Measurements from ENCODE around the gene PUM1.
"Not testable (repeated sequence)": the region's sequence is repeated elsewhere in the genome, so short reads cannot be mapped to it uniquely, and the experiment has no call there.

PUM1 gene, protein sequence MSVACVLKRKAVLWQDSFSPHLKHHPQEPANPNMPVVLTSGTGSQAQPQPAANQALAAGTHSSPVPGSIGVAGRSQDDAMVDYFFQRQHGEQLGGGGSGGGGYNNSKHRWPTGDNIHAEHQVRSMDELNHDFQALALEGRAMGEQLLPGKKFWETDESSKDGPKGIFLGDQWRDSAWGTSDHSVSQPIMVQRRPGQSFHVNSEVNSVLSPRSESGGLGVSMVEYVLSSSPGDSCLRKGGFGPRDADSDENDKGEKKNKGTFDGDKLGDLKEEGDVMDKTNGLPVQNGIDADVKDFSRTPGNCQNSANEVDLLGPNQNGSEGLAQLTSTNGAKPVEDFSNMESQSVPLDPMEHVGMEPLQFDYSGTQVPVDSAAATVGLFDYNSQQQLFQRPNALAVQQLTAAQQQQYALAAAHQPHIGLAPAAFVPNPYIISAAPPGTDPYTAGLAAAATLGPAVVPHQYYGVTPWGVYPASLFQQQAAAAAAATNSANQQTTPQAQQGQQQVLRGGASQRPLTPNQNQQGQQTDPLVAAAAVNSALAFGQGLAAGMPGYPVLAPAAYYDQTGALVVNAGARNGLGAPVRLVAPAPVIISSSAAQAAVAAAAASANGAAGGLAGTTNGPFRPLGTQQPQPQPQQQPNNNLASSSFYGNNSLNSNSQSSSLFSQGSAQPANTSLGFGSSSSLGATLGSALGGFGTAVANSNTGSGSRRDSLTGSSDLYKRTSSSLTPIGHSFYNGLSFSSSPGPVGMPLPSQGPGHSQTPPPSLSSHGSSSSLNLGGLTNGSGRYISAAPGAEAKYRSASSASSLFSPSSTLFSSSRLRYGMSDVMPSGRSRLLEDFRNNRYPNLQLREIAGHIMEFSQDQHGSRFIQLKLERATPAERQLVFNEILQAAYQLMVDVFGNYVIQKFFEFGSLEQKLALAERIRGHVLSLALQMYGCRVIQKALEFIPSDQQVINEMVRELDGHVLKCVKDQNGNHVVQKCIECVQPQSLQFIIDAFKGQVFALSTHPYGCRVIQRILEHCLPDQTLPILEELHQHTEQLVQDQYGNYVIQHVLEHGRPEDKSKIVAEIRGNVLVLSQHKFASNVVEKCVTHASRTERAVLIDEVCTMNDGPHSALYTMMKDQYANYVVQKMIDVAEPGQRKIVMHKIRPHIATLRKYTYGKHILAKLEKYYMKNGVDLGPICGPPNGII

DNA sequence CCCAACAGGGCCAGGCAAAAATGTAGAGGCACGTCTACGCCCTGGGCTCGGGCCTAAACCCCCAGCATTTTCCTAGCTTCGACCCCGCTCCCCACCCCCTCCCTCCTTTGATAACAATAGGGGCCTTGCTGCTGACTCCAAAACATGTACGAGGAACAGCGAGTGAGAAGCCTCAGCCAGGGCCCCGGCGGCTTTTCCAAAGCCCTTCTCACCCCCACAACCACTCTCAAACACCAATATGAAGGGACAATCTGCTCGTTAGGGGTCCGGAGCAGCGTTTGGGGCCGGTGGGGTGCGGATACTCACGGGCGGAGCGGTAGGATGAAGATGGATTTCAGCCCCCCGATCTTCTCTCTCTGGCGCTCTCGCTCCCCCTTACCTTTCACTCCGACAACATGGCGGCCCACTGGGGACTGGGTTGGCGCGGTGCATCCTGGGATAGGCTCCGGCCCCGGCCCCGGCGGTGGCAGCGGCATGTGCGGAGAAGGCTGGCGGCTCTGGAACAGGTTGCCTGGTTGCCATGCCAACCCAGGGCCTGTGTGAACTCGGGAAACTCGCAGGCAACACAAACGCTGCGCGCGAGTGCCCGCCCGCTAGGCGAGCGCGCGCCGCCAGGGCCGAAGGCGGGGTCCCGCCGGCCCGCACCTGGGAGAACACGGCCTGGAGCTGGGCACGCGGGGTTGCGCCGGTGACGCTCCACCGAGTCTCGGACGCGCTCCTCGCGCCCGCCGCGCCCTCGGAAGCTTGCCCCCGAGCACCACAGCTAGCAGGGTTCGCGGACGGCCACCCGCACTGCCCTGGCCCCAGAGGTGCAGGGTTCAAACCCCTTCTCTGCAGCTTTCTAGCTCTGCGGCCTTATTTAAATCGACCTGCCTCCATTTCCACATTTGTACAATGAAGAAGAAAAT, at the start of gene PUM1:
Gene PUM1 (minus strand): TSS at position 408 of the 908 bp plus-strand sequence. CDS start 6,151 bp downstream, outside the sequence.
- DNase-seq = peak; percentile 100

DNA sequence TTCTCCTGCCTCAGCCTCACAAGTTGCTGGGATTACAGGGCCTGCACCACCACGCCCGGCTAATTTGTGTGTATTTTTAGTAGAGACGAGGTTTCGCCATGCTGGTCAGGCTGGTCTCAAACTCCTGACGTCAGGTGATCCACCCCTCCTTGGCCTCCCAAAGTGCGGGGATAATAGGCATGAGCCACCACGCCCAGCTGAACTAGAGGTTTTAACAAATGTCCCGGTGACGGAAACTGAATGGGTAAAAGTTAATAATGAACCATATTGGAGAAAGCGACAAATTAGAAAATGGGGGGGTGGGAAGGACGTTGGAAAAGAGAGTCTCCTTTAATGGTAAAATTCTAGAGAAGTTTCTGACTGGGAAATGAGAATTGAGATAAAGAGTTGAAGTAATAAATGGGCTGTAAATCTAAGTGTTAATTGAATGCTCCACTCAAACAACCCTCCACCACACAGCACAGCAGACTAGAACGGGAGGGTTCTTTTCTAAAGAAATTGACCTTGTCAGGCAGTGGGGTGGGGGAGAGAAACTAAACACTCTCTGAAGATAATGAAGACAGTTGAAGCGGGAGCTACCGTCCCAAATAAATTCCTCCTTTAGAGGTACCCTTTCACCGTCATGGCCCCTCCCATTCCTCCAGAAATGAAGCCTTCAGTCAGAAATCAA, 46.9 kb upstream of the PUM1 start:
- DNase-seq = no peak

- DNase-seq = no peak
Observed at GRCh38 chr1:31111290-31111951, 45.9 kb upstream of the PUM1 start.

DNA sequence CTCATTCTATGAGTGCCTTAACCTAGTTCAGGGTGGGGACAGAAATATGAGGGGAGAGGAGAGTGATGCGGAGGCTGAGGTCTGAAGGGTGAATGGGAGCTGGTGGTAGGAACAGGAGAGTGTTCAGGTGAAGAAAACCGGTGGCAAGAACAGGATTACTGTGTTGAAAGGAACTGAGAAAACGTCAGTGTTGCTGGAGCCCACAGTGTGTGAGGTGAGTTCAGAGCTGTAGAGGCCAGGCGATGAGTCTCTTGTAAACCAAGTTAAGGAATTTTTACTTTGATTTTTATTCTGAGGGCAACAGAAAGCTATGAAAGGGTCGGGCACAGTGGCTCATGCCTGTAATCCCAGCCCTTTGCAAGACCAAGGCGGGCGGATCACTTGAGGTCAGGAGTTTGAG, 45.3 kb upstream of the PUM1 start:
- DNase-seq = no peak

DNA sequence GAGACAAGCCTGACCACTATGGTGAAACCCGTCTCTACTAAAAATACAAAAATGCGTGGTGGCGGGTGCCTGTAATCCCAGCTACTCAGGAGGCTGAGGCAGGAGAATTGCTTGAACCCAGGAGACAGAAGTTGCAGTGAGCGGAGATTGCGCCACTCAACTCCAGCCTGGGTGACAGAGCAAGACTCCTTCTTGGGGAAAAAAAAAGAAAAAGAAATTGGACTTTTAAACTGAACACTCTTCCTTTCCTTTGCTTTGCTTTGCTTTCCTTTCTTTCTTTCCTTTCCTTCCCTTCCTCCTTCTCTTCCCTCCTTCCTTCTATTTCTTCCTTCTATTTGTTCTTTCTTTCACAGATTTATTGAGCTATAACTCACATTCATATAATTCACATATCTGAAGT, 43.3 kb upstream of the PUM1 start:
- DNase-seq = no peak

DNA sequence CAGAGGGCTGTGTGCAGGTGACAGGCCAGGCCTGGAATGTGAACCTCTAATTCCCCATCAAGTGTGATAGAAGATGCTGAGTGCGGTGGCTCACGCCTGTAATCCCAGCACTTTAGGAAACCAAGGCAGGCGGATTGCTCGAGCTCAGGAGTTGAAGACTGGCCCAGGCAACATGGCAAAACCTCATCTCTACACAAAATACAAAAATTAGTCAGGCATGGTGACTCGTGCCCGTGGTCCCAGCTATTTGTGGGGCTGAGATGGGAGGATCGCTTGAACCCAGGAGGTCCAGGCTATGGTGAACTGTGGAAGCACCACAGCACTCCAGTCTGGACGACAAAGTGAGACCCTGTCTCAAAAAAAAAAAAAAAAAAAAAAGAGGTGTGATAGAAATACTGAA, 40.1 kb upstream of the PUM1 start:
- peak; percentile 8 for DNase-seq

GRCh38 chr1:31102501-31102950, 37.0 kb upstream of the PUM1 start:
- DNase-seq = no peak

- no peak for DNase-seq
Observed at GRCh38 chr1:31101147-31101502, 35.6 kb upstream of the PUM1 start.

DNA sequence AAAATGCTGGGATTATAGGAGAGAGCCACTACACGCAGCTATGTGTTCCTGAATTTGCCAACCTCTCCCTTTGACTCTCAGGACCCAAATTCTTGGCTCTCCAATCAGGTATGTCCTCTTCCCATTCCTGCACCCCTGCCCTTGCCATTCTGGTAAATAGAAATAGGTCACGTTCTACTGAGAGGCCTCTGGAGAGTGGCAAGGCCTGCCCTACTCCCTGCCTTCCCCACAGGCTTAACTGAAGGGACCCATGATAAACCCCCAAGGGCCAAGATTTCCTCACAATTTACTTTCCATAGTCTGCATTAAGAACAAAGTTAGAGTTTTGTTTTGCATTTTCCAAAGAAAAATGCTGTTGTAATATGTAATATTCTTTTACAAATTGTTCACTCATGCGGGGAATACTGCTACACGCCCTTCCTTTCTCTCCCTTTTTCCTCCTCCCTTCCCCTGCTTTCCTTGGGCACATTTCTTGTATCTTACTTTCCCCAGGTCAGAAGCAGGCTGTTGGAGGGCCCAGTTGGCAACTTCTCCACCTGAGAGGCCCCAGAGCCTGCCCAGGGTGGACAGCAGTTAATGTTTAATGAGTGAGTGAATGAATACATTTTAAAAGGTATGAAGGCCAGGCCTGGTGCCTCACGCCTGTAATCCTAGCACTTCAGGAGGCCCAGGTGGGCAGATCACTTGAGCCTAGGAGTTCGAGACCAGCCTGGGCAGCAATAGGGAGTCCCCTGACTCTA, 33.9 kb upstream of the PUM1 start:
- DNase-seq = no peak

DNA sequence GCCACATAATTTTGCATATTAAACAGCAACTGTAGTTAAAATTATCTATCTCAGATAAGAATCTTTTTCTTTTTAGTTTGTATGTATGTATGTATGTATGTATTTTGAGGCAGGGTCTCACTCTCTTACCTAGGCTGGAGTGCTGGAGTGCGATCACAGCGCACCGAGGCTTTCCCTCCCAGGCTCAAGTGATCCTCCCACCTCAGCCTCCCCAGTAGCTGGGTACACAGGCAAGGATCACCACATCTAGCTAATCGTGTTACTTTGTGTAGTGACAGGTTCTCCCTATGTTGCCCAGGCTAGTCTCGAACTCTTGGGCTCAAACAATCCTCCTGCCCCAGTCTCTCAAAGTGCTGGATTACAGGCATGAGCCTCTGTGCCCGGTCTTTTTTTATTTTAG, 30.5 kb upstream of the PUM1 start:
- DNase-seq = no peak

GRCh38 chr1:31095298-31095981, 29.9 kb upstream of the PUM1 start:
- DNase-seq = no peak

GRCh38 chr1:31088081-31088480, 22.6 kb upstream of the PUM1 start:
- not testable (repeated sequence) for DNase-seq

- no peak for DNase-seq
Observed at GRCh38 chr1:31084782-31085569, 19.5 kb upstream of the PUM1 start.

GRCh38 chr1:31082385-31082784, 16.9 kb upstream of the PUM1 start:
- DNase-seq = no peak

DNA sequence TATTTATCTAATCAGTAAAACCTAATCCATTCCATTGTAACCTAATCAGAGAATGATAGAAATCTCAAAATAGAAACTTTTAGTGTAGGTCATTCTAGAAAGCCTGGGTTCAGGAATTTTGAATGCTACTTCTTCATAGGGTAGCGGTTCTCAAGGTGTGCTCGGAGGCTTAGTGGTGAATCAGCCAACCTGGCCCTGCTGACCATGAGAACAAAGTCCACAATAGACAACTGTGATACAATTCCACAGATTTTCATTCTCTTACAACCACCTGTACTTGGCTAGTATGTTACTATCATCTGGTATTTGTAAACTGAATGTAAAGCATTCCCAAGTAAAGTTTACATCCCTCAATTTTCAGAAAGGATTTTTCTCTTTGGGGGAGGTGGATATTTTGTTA, 7.5 kb upstream of the PUM1 start:
- no peak for DNase-seq

DNA sequence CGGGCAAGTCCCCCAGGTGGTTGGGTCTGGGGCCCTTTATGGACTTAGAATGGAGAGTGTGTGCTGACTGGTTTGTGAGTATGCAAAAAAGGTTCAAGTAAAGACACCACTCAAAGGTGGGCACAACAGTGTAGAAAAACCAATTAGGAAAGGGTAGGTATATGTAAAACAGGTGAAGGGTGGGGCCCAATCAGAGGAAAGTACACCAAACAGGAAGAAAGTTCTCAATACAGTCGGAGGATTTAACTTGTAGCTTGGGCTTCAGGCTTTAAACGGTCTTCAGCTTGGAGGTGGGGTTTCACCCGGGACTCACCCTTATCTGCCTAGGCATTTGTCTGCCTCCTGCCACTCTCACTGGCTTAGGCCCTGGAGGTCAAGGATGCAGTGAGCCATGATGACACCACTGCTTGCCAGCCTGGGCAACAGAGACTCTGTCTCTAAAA, 6.8 kb upstream of the PUM1 start:
- DNase-seq = no peak

GRCh38 chr1:31069392-31069791, 3.9 kb upstream of the PUM1 start:
- no peak for DNase-seq

DNA sequence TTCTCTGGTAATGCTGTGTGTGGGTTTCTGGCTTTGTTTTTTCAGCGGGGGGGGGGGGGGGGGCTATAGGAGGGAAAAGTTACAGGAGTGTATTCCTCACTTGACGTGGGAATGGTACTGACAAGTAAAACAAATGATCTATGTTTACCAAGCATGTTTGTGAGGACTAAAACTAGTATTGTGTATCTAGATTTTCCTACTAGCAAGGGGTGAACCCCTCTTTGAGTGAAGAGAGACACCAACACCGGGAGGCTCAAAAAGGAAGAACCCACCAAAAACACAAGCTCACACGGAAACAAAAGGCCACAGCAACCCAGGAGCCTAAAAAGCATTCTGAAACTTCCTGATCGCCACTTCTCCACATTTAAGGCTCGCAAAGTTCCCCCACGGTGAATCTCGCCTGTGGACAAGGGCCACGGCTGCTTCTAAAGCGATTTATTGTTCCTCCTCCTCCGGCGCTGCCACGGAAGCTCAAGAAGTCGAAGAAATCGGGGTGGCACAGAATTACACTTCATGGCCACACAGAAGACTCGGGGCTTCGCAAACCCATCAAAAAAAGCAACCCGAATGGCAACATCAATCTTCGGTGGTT, 703 bp downstream of the PUM1 start:
- peak; percentile 27 for DNase-seq

All from activated CD4-positive, alpha-beta T cell treated with anti-CD3 and anti-CD28 coated beads, Interleukin-2, amount 50 U/mL, for 16 hours (primary cell).